HepG2 (cell line): ENCODE measurements around the gene DENND2D.

Experiments used
- EP300 ChIP-seq, 3 experiments: sonication (generic) in 1 of 3; formaldehyde crosslinking in 1 of 3; IDR thresholded peaks; 2 replicates each; pipeline versions ENCODE4 v1.5.1 to v1.6.1; 2011 to 2020; ENCODE audit warnings: low read depth in 2 of 3, low read length in 2 of 3, borderline replicate concordance in 1 of 3, improper control_type of control experiment in 1 of 3, mild to moderate bottlenecking in 1 of 3, missing genetic modification reagents in 1 of 3, moderate library complexity in 1 of 3
- EZH2 ChIP-seq: conservative IDR thresholded peaks from 2 replicates; pipeline ENCODE4 v1.6.1; 2012; ENCODE audit warnings: mild to moderate bottlenecking, low read depth, low read length, moderate library complexity
- FOXM1 ChIP-seq: sonication (generic); formaldehyde crosslinking; IDR thresholded peaks from 2 replicates; pipeline ENCODE4 v1.5.0; 2020; ENCODE audit warnings: missing genetic modification reagents
- HNF1A ChIP-seq, 2 experiments: sonication (generic) in 1 of 2; formaldehyde crosslinking in 1 of 2; IDR thresholded peaks; 2 replicates each; pipeline versions ENCODE4 v1.4.0 to v1.6.1; 2016 to 2020; ENCODE audit warnings: borderline replicate concordance in 1 of 2, low read depth in 1 of 2, mild to moderate bottlenecking in 1 of 2, missing genetic modification reagents in 1 of 2
- JUN ChIP-seq: sonication (generic); formaldehyde crosslinking; IDR thresholded peaks from 2 replicates; pipeline ENCODE4 v1.4.0; 2020; ENCODE audit warnings: mild to moderate bottlenecking, missing genetic modification reagents
- KLF9 ChIP-seq: IDR thresholded peaks from 2 replicates; pipeline ENCODE4 v1.6.1; 2016; ENCODE audit warnings: low read depth
- NFRKB ChIP-seq: fragments of 450-650 bp; IDR thresholded peaks from 2 replicates; pipeline ENCODE4 v1.6.1; 2017
- NFYB ChIP-seq: sonication (generic); formaldehyde crosslinking; IDR thresholded peaks from 2 replicates; pipeline ENCODE4 v1.4.0; 2020; ENCODE audit warnings: missing genetic modification reagents
- YY1 ChIP-seq: IDR thresholded peaks from 2 replicates; pipeline ENCODE4 v1.6.1; 2011; ENCODE audit warnings: low read length, low read depth, moderate library complexity, mild to moderate bottlenecking; ENCODE audit not compliant: insufficient read depth, insufficient replicate concordance
- ZBTB20 ChIP-seq: sonication (generic); formaldehyde crosslinking; IDR thresholded peaks from 2 replicates; pipeline ENCODE4 v1.8.1; 2023; ENCODE audit warnings: missing genetic modification reagents, low read depth, mild to moderate bottlenecking, borderline replicate concordance
- ZNF451 ChIP-seq: sonication (generic); formaldehyde crosslinking; IDR thresholded peaks from 2 replicates; pipeline ENCODE4 v1.5.0; 2020; ENCODE audit warnings: mild to moderate bottlenecking, missing genetic modification reagents
- ZNF589 ChIP-seq: sonication (generic); formaldehyde crosslinking; conservative IDR thresholded peaks from 2 replicates; pipeline ENCODE4 v1.8.0; 2022; ENCODE audit warnings: mild to moderate bottlenecking, moderate library complexity, missing genetic modification reagents
- TF ChIP-seq, protein P1 (sequence below): sonication (generic); formaldehyde crosslinking; IDR thresholded peaks from 2 replicates; pipeline ENCODE4 v1.5.1; 2020; ENCODE audit warnings: missing genetic modification reagents, mild to moderate bottlenecking, borderline replicate concordance
- TF ChIP-seq, protein P2 (sequence below): IDR thresholded peaks from 2 replicates; pipeline ENCODE4 v1.6.1; 2012; ENCODE audit warnings: inconsistent platforms

DNA sequence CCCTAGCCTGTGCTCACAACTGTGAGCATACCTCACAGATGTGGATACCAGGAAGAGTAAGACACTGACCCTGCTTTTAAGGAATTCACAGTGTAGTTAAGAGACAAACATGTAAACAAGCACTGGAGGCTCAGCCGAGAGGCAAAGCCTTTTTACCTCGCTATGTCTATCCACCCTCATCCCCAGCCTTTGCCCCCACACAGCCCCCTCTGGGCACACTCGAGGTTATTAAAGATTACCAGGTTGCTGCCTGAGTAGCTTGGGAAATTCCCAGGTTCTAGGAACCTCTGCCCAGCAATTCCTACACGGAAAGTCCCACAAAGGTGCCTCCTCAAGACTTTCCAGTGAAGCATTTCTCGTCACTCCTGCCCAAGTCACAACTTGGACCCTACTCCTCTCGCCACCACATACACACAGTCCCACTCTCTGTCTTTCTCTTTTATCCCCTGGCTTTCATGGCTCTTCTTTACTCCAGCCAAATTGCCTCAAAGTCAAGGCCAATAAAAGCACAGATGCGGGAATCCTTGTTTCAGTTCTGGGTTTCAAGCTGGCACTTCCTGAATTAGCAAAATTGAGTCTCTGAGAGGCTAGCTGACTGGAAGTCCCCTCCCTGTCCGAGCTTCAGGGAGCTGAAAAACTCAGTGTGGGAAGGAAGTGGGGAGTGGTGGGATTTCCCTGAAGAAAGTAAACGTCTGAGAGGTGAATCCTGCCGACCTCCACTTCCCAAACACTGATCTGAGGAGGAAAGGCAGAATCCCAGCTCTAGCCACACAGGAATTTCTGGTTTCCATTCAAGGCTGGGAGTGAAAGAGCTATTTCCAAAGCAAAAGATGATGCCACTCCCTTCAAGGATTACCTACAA lies 7.6 kb downstream of the DENND2D start:
- TF ChIP-seq FOXM1, result no peak
- TF ChIP-seq HNF1A (IDR thresholded peaks at IDR 0.05; ENCODE audit: low read depth), result no peak
- no peak for TF ChIP-seq HNF1A (CRISPR knock-in tag; IDR thresholded peaks at IDR 0.05; ENCODE audit: borderline replicate concordance)
- TF ChIP-seq ZBTB20 (CRISPR knock-in tag), result no peak
- TF ChIP-seq, protein P1, sequence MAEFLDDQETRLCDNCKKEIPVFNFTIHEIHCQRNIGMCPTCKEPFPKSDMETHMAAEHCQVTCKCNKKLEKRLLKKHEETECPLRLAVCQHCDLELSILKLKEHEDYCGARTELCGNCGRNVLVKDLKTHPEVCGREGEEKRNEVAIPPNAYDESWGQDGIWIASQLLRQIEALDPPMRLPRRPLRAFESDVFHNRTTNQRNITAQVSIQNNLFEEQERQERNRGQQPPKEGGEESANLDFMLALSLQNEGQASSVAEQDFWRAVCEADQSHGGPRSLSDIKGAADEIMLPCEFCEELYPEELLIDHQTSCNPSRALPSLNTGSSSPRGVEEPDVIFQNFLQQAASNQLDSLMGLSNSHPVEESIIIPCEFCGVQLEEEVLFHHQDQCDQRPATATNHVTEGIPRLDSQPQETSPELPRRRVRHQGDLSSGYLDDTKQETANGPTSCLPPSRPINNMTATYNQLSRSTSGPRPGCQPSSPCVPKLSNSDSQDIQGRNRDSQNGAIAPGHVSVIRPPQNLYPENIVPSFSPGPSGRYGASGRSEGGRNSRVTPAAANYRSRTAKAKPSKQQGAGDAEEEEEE (CRISPR knock-in tag), result no peak
- TF ChIP-seq ZNF589 (CRISPR knock-in tag), result no peak
- TF ChIP-seq EP300 (IDR thresholded peaks at IDR 0.05; ENCODE audit: low read depth in 2 of 2, low read length in 2 of 2), result no peak
- no peak for TF ChIP-seq EP300 (CRISPR knock-in tag; IDR thresholded peaks at IDR 0.05; ENCODE audit: borderline replicate concordance)
- TF ChIP-seq ZNF451 (CRISPR knock-in tag), result no peak
- no peak for TF ChIP-seq NFRKB
- no peak for TF ChIP-seq NFYB
- no peak for TF ChIP-seq JUN (CRISPR knock-in tag)
- TF ChIP-seq EZH2, result no peak
- no peak for TF ChIP-seq YY1
- TF ChIP-seq, protein P2, sequence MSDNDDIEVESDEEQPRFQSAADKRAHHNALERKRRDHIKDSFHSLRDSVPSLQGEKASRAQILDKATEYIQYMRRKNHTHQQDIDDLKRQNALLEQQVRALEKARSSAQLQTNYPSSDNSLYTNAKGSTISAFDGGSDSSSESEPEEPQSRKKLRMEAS, result no peak
- TF ChIP-seq KLF9 (CRISPR knock-in tag), result no peak
